Stimulated activated naive CD8-positive, alpha-beta T cell treated with anti-CD3 and anti-CD28 coated beads, Interleukin-15, Interleukin-2, amounts not matched to agents 100 ng/mL and 50 ng/mL, for 24 hours (primary cell): ENCODE data around the gene CEMP1.

ENCODE experiments used
- H3K27ac Mint-ChIP-seq: one replicate; pipeline ENCODE4 v1.8.0; 2021; ENCODE audit warnings: mild to moderate bottlenecking, mixed read lengths
- H3K27me3 Mint-ChIP-seq: one replicate; pipeline ENCODE4 v1.8.0; 2021; ENCODE audit warnings: mixed read lengths
- H3K36me3 Mint-ChIP-seq: one replicate; pipeline ENCODE4 v1.8.0; 2021; ENCODE audit warnings: low read depth, mixed read lengths
- H3K4me1 Mint-ChIP-seq: one replicate; pipeline ENCODE4 v1.8.0; 2021; ENCODE audit warnings: low read depth, mixed read lengths
- H3K4me3 Mint-ChIP-seq: one replicate; pipeline ENCODE4 v1.8.0; 2021; ENCODE audit warnings: mild to moderate bottlenecking, mixed read lengths
- H3K9me3 Mint-ChIP-seq: one replicate; pipeline ENCODE4 v1.8.0; 2021; ENCODE audit warnings: mixed read lengths

The CEMP1 gene

DNA sequence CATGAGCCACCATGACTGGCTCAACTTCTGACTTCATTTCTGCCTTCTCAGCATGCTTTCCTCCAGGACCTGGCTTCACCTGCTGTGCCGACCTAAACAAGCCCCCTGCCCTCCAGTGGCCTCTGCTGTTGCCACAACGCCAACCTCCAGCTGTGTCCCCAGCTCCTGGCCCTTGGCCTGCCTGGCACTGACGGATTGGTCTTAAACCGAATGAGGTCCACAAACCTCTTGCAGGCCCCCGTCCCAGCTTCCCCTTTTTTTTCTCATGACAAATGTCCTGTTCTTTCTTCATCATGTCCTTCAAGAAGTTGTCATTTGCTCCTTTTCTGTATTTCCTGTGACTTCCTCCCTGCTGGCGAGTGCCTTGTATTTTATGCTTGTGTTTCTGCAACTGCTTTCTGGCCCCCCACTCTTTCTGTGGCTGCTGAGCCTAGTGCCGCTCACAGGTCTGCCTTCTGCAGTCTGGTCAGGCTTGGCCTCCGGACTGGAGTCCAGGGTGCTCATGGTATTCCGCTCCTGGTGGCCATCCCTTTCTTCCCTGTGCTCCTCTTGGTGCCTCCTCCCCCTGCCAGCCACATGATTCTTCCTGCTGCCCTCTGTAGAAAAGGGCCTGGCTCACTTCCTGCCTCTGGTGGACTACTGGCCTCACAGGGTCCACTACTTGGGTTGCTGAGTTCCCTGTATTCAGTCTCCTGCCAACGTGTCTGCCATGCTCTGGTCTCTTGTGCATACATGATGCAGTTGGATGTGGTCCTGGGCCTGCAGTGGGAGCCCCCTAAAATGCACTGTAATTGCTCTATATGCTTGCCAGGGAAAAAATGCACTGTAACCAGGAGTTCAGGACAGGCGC is 14.6 kb downstream of the CEMP1 start:
- peaks cover 65% of the 10 kb centered on the region for H3K4me1 Mint-ChIP-seq
- peaks cover 10% of the 10 kb centered on the region for H3K36me3 Mint-ChIP-seq
- peak overlapping the region; percentile 93 for H3K4me3 Mint-ChIP-seq
- H3K27ac Mint-ChIP-seq: peak overlapping the region; percentile 90
- H3K27me3 Mint-ChIP-seq: no peaks in the 10 kb centered on the region
- H3K9me3 Mint-ChIP-seq: no peaks in the 10 kb centered on the region

DNA sequence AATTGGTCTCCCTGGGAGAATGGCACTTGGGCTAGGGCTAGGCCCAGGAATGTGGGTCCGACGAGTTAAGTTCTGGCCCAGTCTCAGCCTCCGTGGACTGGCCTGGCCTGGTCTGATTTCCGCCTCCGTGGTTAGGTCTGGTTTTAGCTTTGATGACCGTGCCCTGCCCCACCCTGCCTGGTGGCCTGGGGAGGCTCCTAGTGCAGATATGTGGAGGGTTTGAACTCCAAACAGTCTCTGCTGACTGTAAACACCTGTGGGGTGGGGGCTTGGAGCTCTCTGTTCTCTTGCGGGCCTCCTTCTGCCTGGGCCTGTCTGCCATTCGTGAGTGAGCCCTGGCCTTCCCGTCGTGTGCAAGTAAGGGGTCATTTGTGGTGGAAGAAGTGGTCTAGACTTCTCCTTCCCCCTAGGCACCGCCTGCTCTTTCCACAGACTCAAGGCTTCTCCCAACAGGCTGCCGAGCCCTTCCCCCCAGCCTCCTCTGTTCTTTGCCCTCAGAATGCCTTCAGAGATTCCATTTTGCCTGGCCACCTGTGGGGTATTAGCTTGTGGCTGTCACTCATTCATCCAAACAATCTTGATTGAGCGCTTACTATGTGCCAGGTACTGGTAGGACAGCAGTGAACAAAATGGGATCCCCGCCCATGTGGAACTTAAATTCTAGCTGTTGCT is 15.9 kb downstream of the CEMP1 start:
- peak overlapping the region; percentile 93 for H3K4me3 Mint-ChIP-seq
- peaks cover 57% of the 10 kb centered on the region for H3K4me1 Mint-ChIP-seq
- H3K36me3 Mint-ChIP-seq: peaks cover 10% of the 10 kb centered on the region
- no peaks in the 10 kb centered on the region for H3K27me3 Mint-ChIP-seq
- H3K27ac Mint-ChIP-seq: peak overlapping the region; percentile 90
- H3K9me3 Mint-ChIP-seq: no peaks in the 10 kb centered on the region

- Mint-ChIP-seq H3K4me1 (peaks cover 60% of the 10 kb centered on the region), H3K27ac (peak overlapping the region; percentile 90), H3K9me3 (no peaks in the 10 kb centered on the region)
Measured at GRCh38 chr16:2514333-2515179, 16.7 kb downstream of the CEMP1 start.

DNA sequence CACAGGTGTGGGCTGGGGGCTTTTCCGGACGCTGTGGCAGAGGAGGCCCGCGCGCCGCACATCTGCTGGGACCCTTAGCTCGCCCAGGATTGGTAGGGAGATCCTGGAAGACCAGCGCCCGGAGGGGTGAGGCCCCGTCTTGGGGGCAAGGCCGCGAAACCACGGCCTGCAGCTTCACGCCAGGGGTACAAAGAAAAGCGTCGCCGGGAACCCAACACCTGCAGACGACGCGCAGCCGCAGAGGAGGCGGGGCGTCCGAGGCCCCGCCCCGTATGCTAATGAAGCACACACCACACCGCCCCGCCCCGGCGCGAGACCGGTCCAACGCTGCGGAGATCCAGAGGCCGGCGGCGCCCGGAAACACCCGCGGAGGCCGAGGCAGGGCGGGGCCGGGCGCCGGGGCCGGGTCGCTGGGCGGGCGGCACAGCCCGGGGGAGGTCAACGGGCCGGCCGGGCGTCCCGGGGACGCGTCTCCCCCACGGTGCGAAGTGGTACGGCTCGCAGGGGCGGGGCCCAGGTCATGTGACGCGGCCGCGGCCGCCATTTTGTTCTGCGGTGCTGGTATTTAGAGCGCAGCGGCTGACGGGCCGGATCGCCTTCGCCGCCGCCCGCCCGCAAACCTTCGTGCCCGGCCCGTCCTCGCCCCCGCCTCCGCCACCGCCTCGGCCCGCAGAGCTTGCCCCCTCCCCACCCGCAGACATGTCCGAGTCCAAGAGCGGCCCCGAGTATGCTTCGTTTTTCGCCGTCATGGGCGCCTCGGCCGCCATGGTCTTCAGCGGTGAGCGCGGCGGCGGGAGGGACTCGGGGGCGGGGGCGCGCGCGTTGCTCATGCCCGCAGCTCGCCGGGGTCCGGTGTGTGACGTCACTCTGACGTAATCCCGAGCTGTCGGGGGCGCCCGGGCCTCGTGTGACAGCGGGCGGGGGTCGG is 17.5 kb downstream of the CEMP1 start, which contains the start of gene ATP6V0C:
ATP6V0C (plus strand) TSS at position 548 of the 928 bp plus-strand sequence; CDS start at position 700, 152 bp downstream.
- Mint-ChIP-seq H3K4me1 (peaks cover 56% of the 10 kb centered on the region), H3K27me3 (no peaks in the 10 kb centered on the region), H3K9me3 (no peaks in the 10 kb centered on the region), H3K36me3 (peaks cover 4% of the 10 kb centered on the region), H3K27ac (peak within 1 kb of the TSS; percentile 90), H3K4me3 (peak within 1 kb of the TSS; percentile 93)

More at GRCh38 chr16:2514333-2515179, 16.7 kb downstream of the CEMP1 start:
- no peaks in the 10 kb centered on the region for H3K27me3 Mint-ChIP-seq
- H3K4me3 Mint-ChIP-seq: peak overlapping the region; percentile 93
- H3K36me3 Mint-ChIP-seq: peaks cover 5% of the 10 kb centered on the region

DNA sequence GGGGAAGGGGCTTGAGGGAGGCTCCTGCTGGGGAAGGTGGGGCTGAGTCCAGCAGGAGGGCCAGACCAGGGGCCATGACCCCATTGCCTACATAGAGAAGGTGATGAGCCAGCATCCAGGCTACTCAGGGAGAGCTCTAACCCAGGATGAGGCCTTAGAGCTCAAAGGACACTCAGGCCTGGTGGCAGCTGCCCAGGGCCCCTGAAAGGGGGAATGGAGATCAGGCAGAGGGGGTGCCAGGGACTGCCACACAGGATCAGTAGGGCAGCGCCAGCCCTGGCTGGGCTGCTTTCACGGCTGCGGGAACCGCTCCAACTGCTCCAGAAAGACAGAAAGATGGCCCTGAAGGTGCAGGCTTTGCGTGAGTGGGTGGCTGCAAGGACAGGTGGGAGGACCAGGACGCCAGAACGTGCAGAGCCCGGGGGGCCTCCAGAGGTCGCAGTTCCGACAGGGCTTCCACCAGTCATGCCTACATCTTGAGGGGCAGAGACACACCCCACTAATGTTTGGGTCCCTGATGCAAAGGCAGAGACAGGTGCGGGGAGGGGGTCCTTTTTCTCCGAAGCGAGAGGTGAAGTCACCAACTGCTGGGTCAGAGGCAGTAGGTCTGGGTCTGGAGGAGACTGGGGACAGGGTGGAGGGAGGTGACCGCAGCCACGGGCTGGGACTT is 18.3 kb downstream of the CEMP1 start:
- Mint-ChIP-seq H3K27me3 (no peaks in the 10 kb centered on the region), H3K36me3 (peaks cover 4% of the 10 kb centered on the region), H3K4me1 (peaks cover 58% of the 10 kb centered on the region), H3K27ac (peak overlapping the region; percentile 71), H3K9me3 (no peaks in the 10 kb centered on the region), H3K4me3 (peak overlapping the region; percentile 86)

DNA sequence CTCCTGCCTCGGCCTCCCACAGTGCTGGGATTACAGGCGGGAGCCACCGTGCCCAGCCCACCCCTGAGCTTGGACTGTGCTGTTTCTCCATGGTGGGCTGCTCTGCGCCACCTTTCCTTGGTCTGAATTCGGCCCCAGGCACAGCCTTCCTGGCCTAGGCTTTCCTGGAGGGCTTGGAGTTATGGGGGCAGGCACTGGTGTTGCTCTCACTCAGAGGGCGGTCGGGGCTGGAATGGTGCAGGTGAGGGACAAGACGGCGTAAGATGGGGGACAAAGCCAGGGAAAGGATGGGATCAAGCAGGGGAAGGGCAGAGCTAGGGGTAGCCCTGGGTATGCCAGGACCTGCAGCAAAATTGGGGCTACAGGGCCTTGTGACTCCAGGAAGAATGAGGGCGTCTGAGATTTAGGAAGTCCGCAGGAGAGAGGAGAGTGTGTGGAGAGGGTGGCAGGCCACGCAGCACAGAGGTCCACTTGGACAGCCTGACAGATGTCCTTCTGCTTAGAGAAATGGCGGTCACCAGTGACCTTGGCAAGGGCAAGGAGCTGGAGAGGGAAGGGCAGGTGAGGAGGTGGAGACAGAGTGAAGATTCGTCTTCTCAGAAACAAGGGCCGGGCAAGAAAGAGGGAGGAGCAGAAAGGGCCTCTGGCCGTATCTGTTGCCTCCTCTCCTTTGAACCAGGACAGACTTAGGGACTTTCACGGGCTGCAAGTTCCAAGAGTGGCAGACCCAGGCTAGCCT is 19.0 kb downstream of the CEMP1 start:
- H3K4me1 Mint-ChIP-seq: peaks cover 56% of the 10 kb centered on the region
- H3K9me3 Mint-ChIP-seq: no peaks in the 10 kb centered on the region
- H3K4me3 Mint-ChIP-seq: no peak overlapping the region
- no peaks in the 10 kb centered on the region for H3K36me3 Mint-ChIP-seq
- no peaks in the 10 kb centered on the region for H3K27me3 Mint-ChIP-seq
- H3K27ac Mint-ChIP-seq: peak overlapping the region; percentile 71

- Mint-ChIP-seq H3K27ac (no peak overlapping the region), H3K4me1 (peaks cover 50% of the 10 kb centered on the region), H3K36me3 (no peaks in the 10 kb centered on the region), H3K4me3 (no peak overlapping the region), H3K27me3 (no peaks in the 10 kb centered on the region), H3K9me3 (no peaks in the 10 kb centered on the region)
Measured at GRCh38 chr16:2511128-2511800, 19.9 kb downstream of the CEMP1 start.

DNA sequence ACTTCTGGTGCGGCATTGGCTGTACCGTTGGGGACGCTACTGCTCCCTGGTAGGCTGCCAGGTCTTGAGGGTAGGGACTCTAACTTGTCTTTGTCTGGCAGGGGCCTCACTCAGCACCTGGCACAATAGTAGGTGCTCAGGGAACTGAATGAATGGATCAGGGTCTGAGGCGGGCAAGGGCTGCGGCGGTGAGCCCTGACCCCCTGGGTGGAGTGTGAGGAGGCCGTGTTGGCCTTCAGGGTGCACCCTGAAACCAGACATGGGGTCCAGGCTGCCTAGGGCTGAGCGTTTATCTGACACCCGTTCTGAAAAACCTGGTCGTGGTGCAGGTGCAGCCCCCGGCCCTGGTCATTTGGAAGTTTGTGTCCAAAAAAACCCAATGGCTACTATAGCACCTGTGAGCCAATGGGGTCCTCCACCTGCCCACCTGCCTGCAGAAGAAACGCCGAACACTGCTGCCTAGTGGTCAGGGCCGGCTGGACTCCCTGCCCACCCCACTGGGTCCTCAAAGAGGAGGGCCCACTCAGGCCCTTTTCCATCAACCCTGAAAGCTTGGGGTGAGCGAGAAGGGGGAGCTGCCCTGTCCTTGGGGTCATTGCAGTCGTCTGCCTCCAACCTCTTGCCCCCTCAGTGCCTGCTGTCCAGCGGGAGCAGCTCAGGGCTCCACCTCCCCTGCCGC is 22.3 kb downstream of the CEMP1 start:
- peaks cover 37% of the 10 kb centered on the region for H3K4me1 Mint-ChIP-seq
- no peaks in the 10 kb centered on the region for H3K9me3 Mint-ChIP-seq
- H3K36me3 Mint-ChIP-seq: no peaks in the 10 kb centered on the region
- H3K27ac Mint-ChIP-seq: no peak overlapping the region
- no peaks in the 10 kb centered on the region for H3K27me3 Mint-ChIP-seq
- H3K4me3 Mint-ChIP-seq: no peak overlapping the region

DNA sequence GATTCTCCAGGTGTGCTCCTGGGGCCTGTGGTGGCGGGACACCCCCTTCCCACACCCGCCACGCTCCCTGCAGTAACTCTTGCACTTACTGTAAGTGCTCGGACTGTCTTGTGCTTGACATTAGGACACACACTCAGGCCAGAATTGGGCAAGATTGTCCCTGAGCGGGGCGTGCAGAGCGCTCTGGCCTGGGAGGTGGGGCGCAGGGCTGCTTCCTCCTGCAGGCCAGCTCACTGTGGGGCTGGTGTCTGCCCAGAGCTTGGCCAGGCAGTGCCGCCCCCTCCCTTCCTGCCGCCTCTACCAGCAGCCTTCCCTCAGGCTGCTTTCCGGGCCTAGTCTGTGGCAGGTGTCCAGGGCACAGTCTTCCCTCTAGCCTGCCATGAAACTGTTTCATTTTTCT is 23.5 kb downstream of the CEMP1 start:
- Mint-ChIP-seq H3K4me1 (peaks cover 29% of the 10 kb centered on the region), H3K27me3 (no peaks in the 10 kb centered on the region), H3K4me3 (no peak overlapping the region), H3K27ac (no peak overlapping the region), H3K36me3 (no peaks in the 10 kb centered on the region), H3K9me3 (no peaks in the 10 kb centered on the region)

DNA sequence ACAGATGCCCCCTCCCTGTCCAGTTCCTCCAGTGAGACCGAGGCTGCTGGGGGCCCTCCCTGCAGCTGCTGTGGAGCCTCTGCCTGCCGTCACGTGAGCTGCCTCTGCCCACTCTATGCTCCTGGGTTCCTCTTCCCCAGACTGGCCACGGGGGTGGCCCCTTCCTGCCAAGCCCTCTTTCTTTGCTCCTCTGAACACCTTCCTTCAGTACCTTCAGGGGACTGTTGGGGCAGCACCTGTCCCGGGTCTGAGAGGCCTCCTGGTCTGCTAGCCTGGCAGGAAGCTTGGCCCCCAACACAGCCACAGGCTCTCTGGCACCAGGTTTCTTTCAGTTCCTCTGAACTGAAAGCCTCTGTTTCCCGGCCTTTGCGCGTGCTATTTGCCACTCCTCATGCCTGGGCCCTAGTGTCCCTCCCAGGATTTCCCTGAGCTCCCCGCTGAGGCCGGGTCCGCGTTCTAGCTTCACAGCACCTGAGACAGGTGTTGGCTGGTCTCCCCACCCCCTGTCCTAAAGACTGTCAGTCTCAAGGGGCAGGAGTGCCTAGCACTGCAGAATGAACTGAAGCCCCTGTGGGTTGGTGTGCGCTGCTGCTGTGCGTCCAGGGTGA is 24.1 kb downstream of the CEMP1 start:
- Mint-ChIP-seq H3K4me1 (peaks cover 24% of the 10 kb centered on the region), H3K27ac (peak overlapping the region; percentile 31), H3K36me3 (no peaks in the 10 kb centered on the region)

GRCh38 chr16:2505695-2506094 is 25.5 kb downstream of the CEMP1 start:
- H3K27ac Mint-ChIP-seq: no peak overlapping the region
- H3K9me3 Mint-ChIP-seq: no peaks in the 10 kb centered on the region
- no peaks in the 10 kb centered on the region for H3K36me3 Mint-ChIP-seq
- H3K4me3 Mint-ChIP-seq: no peak overlapping the region
- H3K4me1 Mint-ChIP-seq: peaks cover 23% of the 10 kb centered on the region
- H3K27me3 Mint-ChIP-seq: no peaks in the 10 kb centered on the region

More for the DNA sequence above, 24.1 kb downstream of the CEMP1 start:
- H3K4me3 Mint-ChIP-seq: no peak overlapping the region
- H3K9me3 Mint-ChIP-seq: no peaks in the 10 kb centered on the region
- H3K27me3 Mint-ChIP-seq: no peaks in the 10 kb centered on the region
